IMR-90 (cell line): ENCODE data around the gene AJAP1. TPM values are rescaled to one million over a fixed set of nuclear protein-coding genes. Genes with fewer than 3 reads are reported as not detected.

Source experiments
- ATAC-seq: fragments of 200-7000 bp; cut with Tn5 transposase; 2 replicates; pipeline ENCODE4 v1.9.1; 2020; ENCODE audit warnings: low read depth, mild to moderate bottlenecking, moderate library complexity
- BruUV-seq: library from RNA; stranded (reverse); fragments of 400-500 nt; replicated peaks from 2 replicates; lab custom pipeline; 2021; lab: Mats Ljungman, UMichigan
- CTCF ChIA-PET: fragments of 300-600 bp; formaldehyde crosslinking; extraction: SDS; loops from one replicate; lab custom pipeline; 2021; ENCODE audit warnings: antibody characterized with exemption; lab: Yijun Ruan, JAX
- POLR2A ChIA-PET: fragments of 300-600 bp; sonication (Branson Sonifier 250); formaldehyde crosslinking; loops from one replicate; lab custom pipeline; 2022; ENCODE audit warnings: antibody characterized with exemption; ENCODE audit not compliant: unreplicated experiment; lab: Charles Lee
- DNase-seq: peaks from one replicate; pipeline ENCODE4 v3.0.0; 2013
- H2AFZ ChIP-seq: replicated peaks from 2 replicates; pipeline ENCODE3; 2013; ENCODE audit warnings: low read length, mild to moderate bottlenecking; ENCODE audit not compliant: poor library complexity
- H2AK5ac ChIP-seq: 2 replicates; pipeline ENCODE4 v1.6.1; 2013; ENCODE audit warnings: low read depth, low read length, inconsistent platforms
- H2AK9ac ChIP-seq: replicated peaks from 2 replicates; pipeline ENCODE3; 2013; ENCODE audit warnings: mild to moderate bottlenecking, low read depth, low read length, moderate library complexity; ENCODE audit not compliant: poor library complexity
- H2BK120ac ChIP-seq: 2 replicates; pipeline ENCODE4 v1.6.1; 2013; ENCODE audit warnings: low read depth, low read length, inconsistent platforms
- H2BK15ac ChIP-seq: 3 replicates; pipeline ENCODE4 v1.6.1; 2013; ENCODE audit warnings: low read depth, low read length, inconsistent platforms
- H2BK20ac ChIP-seq: 2 replicates; pipeline ENCODE4 v1.6.1; 2013; ENCODE audit warnings: low read depth, mild to moderate bottlenecking, inconsistent platforms, low read length, moderate library complexity
- H2BK5ac ChIP-seq: 2 replicates; pipeline ENCODE4 v1.6.1; 2013; ENCODE audit warnings: mild to moderate bottlenecking, low read depth, low read length, inconsistent platforms; ENCODE audit not compliant: poor library complexity, severe bottlenecking
- H3K14ac ChIP-seq: replicated peaks from 2 replicates; pipeline ENCODE4 v1.6.1; 2013; ENCODE audit warnings: low read depth, low read length, inconsistent platforms
- H3K18ac ChIP-seq: 2 replicates; pipeline ENCODE4 v1.6.1; 2013; ENCODE audit warnings: low read depth, low read length, control low read depth
- H3K23ac ChIP-seq: 2 replicates; pipeline ENCODE4 v1.6.1; 2013; ENCODE audit warnings: low read depth, low read length, inconsistent platforms
- H3K27ac ChIP-seq: 2 replicates; pipeline ENCODE4 v1.5.1; 2013; ENCODE audit warnings: mild to moderate bottlenecking, control low read depth, low read length; ENCODE audit not compliant: insufficient read depth
- H3K27me3 ChIP-seq: 2 replicates; pipeline ENCODE4 v1.6.1; 2013; ENCODE audit warnings: low read length; ENCODE audit not compliant: control insufficient read depth, insufficient read depth
- H3K36me3 ChIP-seq: 2 replicates; pipeline ENCODE4 v1.6.1; 2013; ENCODE audit warnings: low read length, mixed read lengths; ENCODE audit not compliant: control insufficient read depth, insufficient read depth
- H3K4ac ChIP-seq: 2 replicates; pipeline ENCODE4 v1.6.1; 2013; ENCODE audit warnings: low read depth, low read length, inconsistent platforms
- H3K4me1 ChIP-seq: 2 replicates; pipeline ENCODE4 v1.6.1; 2013; ENCODE audit warnings: low read length, mixed read lengths; ENCODE audit not compliant: control insufficient read depth, insufficient read depth
- H3K4me2 ChIP-seq: 2 replicates; pipeline ENCODE4 v1.6.1; 2013; ENCODE audit warnings: low read depth, mild to moderate bottlenecking, control low read depth, low read length, moderate library complexity
- H3K4me3 ChIP-seq: 2 replicates; pipeline ENCODE4 v1.5.1; 2013; ENCODE audit warnings: low read depth, mild to moderate bottlenecking, control low read depth, low read length, moderate library complexity; ENCODE audit not compliant: insufficient read depth
- H3K56ac ChIP-seq: 2 replicates; pipeline ENCODE4 v1.6.1; 2013; ENCODE audit warnings: low read length, inconsistent platforms; ENCODE audit not compliant: insufficient read depth; ENCODE audit errors: extremely low read depth
- H3K79me1 ChIP-seq, 2 experiments: 2 replicates each; pipeline ENCODE4 v1.6.1; 2013; ENCODE audit warnings: low read length in 2 of 2, inconsistent platforms in 1 of 2, low read depth in 1 of 2
- H3K9ac ChIP-seq: 2 replicates; pipeline ENCODE4 v1.6.1; 2013; ENCODE audit warnings: low read depth, low read length, control low read depth
- H3K9me1 ChIP-seq: 2 replicates; pipeline ENCODE4 v1.6.1; 2013; ENCODE audit warnings: low read length, inconsistent platforms; ENCODE audit not compliant: insufficient read depth
- H3K9me3 ChIP-seq: 2 replicates; pipeline ENCODE4 v1.6.1; 2013; ENCODE audit warnings: low read length; ENCODE audit not compliant: control insufficient read depth, insufficient read depth
- H4K20me1 ChIP-seq: 2 replicates; pipeline ENCODE4 v1.6.1; 2013; ENCODE audit warnings: low read length, inconsistent platforms; ENCODE audit not compliant: insufficient read depth
- H4K5ac ChIP-seq: 2 replicates; pipeline ENCODE4 v1.6.1; 2013; ENCODE audit warnings: mild to moderate bottlenecking, low read depth, low read length, control low read depth
- H4K8ac ChIP-seq, 2 experiments: 2 replicates each; pipeline ENCODE4 v1.6.1; 2013; ENCODE audit warnings: low read depth in 2 of 2, low read length in 2 of 2, control low read depth in 1 of 2, inconsistent platforms in 1 of 2
- H4K91ac ChIP-seq: 2 replicates; pipeline ENCODE4 v1.6.1; 2013; ENCODE audit warnings: low read depth, low read length, inconsistent platforms; ENCODE audit not compliant: insufficient read depth
- BHLHE40 ChIP-seq: fragments of 150-350 bp; IDR thresholded peaks from 2 replicates; pipeline ENCODE4 v1.6.1; 2016; ENCODE audit warnings: mild to moderate bottlenecking, low read depth, low read length
- CEBPB ChIP-seq: IDR thresholded peaks from 2 replicates; pipeline ENCODE4 v1.6.1; 2012; ENCODE audit warnings: low read depth, low read length, improper control_type of control experiment
- CHD1 ChIP-seq: IDR thresholded peaks from 2 replicates; pipeline ENCODE4 v1.6.1; 2012; ENCODE audit warnings: low read depth, low read length, improper control_type of control experiment
- CTCF ChIP-seq: conservative IDR thresholded peaks from 2 replicates; pipeline ENCODE4 v1.5.1; 2012; ENCODE audit warnings: mild to moderate bottlenecking, low read depth, low read length, improper control_type of control experiment
- ELK1 ChIP-seq: fragments of 150-350 bp; IDR thresholded peaks from 2 replicates; pipeline ENCODE4 v1.6.1; 2016; ENCODE audit warnings: low read depth, mild to moderate bottlenecking, low read length, moderate library complexity, borderline replicate concordance
- FOS ChIP-seq: fragments of 150-350 bp; IDR thresholded peaks from 2 replicates; pipeline ENCODE4 v1.6.1; 2016; ENCODE audit warnings: low read depth, low read length
- MAZ ChIP-seq: IDR thresholded peaks from 2 replicates; pipeline ENCODE4 v1.6.1; 2012; ENCODE audit warnings: low read depth, mild to moderate bottlenecking, low read length, improper control_type of control experiment, moderate library complexity, borderline replicate concordance
- MXI1 ChIP-seq: IDR thresholded peaks from 2 replicates; pipeline ENCODE4 v1.6.1; 2012; ENCODE audit warnings: low read depth, mild to moderate bottlenecking, low read length, moderate library complexity, borderline replicate concordance
- NFE2L2 ChIP-seq: fragments of 150-350 bp; IDR thresholded peaks from 2 replicates; pipeline ENCODE4 v1.6.1; 2016; ENCODE audit warnings: low read depth, mild to moderate bottlenecking, low read length
- POLR2A ChIP-seq: IDR thresholded peaks from 2 replicates; pipeline ENCODE4 v1.6.1; 2012; ENCODE audit warnings: mild to moderate bottlenecking, low read depth, low read length
- RCOR1 ChIP-seq: IDR thresholded peaks from 2 replicates; pipeline ENCODE4 v1.6.1; 2012; ENCODE audit warnings: mild to moderate bottlenecking, low read length, improper control_type of control experiment; ENCODE audit not compliant: insufficient replicate concordance
- RFX5 ChIP-seq: IDR thresholded peaks from 2 replicates; pipeline ENCODE4 v1.8.0; 2012; ENCODE audit warnings: low read depth, mild to moderate bottlenecking, low read length, moderate library complexity
- SMC3 ChIP-seq: fragments of 150-350 bp; IDR thresholded peaks from 2 replicates; pipeline ENCODE4 v1.6.1; 2016; ENCODE audit warnings: low read depth, mild to moderate bottlenecking, antibody characterized with exemption, low read length, moderate library complexity
- USF2 ChIP-seq: fragments of 150-350 bp; IDR thresholded peaks from 2 replicates; pipeline ENCODE4 v1.6.1; 2017; ENCODE audit warnings: mild to moderate bottlenecking, antibody characterized with exemption, low read length, low read depth
- WGBS, 2 experiments: methylation state at CpG; one replicate each; pipeline versions ENCODE4 v1.1.5 to v1.1.7; 2013; ENCODE audit warnings: missing lambda C conversion rate in 2 of 2; ENCODE audit not compliant: insufficient read length in 1 of 2; ENCODE audit errors: extremely low coverage in 2 of 2; 5-methylcytosine and 5-hydroxymethylcytosine counted together
- dilution Hi-C: fragments of 300-500 bp; cut with HindIII; formaldehyde crosslinking; loops from one replicate; pipeline ENCODE4 v1.14.3; 2018; ENCODE audit warnings: low sequenced_read_pairs; ENCODE audit not compliant: unreplicated experiment
- in situ Hi-C: fragments of 300-500 bp; cut with MboI; formaldehyde crosslinking; loops from 3 replicates; pipeline ENCODE4 v1.14.3; 2019; ENCODE audit warnings: low sequenced_read_pairs, inconsistent platforms, mixed read lengths
- intact Hi-C: fragments of 100-400 bp; cut with micrococcal nuclease; formaldehyde crosslinking; loops from 2 replicates; pipeline ENCODE4 v1.10.0; 2022
- polyA plus RNA-seq, 3 experiments: library from polyadenylated mRNA; depleted of rRNA; stranded (reverse); fragments of >200 nt; gene quantifications; 2 replicates each; pipeline ENCODE4 v1.2.3, GENCODE V29; 2012; ENCODE audit warnings: low replicate concordance in 1 of 3
- total RNA-seq: library from RNA; depleted of rRNA; stranded (reverse); fragments of >200 nt; gene quantifications from 2 replicates; pipeline ENCODE4 v1.2.3, GENCODE V29; 2012

Gene AJAP1
- total and polyA plus RNA-seq, 2 of the 4 experiments (the other 2 are of a cell fraction): under 0.01 to 0.02 TPM

- Histone ChIP-seq H3K4ac (no peak overlapping the region), H3K36me3 (no peaks in the 10 kb centered on the region), H3K4me1 (no peaks in the 10 kb centered on the region), H2AK5ac (no peak overlapping the region), H3K79me1 (no peaks in the 10 kb centered on the region), H3K9me1 (no peaks in the 10 kb centered on the region), H2AFZ (no peak overlapping the region), H2BK15ac (no peak overlapping the region), H2BK20ac (no peak overlapping the region), H3K23ac (no peak overlapping the region), H3K9ac (no peak overlapping the region), H4K8ac (no peak overlapping the region), H4K5ac (no peak overlapping the region), H3K27me3 (no peaks in the 10 kb centered on the region), H4K91ac (no peak overlapping the region), H3K4me2 (no peak overlapping the region), H3K4me3 (no peak overlapping the region), H4K20me1 (no peaks in the 10 kb centered on the region), H3K56ac (no peak overlapping the region), H3K9me3 (peaks cover 44% of the 10 kb centered on the region), H2BK120ac (no peak overlapping the region), H2AK9ac (no peak overlapping the region), H3K27ac (no peak overlapping the region), H3K18ac (no peak overlapping the region), H3K14ac (no peak overlapping the region), H2BK5ac (no peak overlapping the region)
- DNase-seq: no peak
- 12% methylated on average over 3 of the region's 7 CpGs; no CpG with 5 or more reads in 1 of the 2 experiments for WGBS, 2 experiments
- ChIA-PET POLR2A (no interaction called here), CTCF (no interaction called here)
- dilution Hi-C loops (no loop called here), in situ Hi-C loops (no loop called here), intact Hi-C loops (no loop called here)
- no TSS peak for BruUV-seq
- TF ChIP-seq CEBPB: no peak
- TF ChIP-seq RCOR1: no peak
- TF ChIP-seq SMC3: no peak
- TF ChIP-seq USF2: no peak
- no peak for TF ChIP-seq POLR2A
- TF ChIP-seq CHD1: no peak
- no peak for TF ChIP-seq NFE2L2
- TF ChIP-seq ELK1: no peak
- TF ChIP-seq MXI1: no peak
- no peak for TF ChIP-seq CTCF
- TF ChIP-seq FOS: no peak
- TF ChIP-seq RFX5: no peak
- no peak for TF ChIP-seq BHLHE40
- TF ChIP-seq MAZ: no peak
- no peak for ATAC-seq
Measured at GRCh38 chr1:4778056-4778455, 123.6 kb downstream of the AJAP1 start.
